Activated CD4-positive, CD25-positive, alpha-beta regulatory T cell treated with anti-CD3 and anti-CD28 coated beads, Interleukin-2, amount 50 U/mL, for 24 hours (primary cell): Measurements from ENCODE around the gene ALOX12B.

Experiments used
- ATAC-seq, 2 donors: fragments of 150-1000 bp; cut with Tn5 transposase; one replicate each; pipeline ENCODE4 v1.10.0; 2021; ENCODE audit warnings: mild to moderate bottlenecking in 1 of 2, moderate library complexity in 1 of 2

Gene ALOX12B

DNA sequence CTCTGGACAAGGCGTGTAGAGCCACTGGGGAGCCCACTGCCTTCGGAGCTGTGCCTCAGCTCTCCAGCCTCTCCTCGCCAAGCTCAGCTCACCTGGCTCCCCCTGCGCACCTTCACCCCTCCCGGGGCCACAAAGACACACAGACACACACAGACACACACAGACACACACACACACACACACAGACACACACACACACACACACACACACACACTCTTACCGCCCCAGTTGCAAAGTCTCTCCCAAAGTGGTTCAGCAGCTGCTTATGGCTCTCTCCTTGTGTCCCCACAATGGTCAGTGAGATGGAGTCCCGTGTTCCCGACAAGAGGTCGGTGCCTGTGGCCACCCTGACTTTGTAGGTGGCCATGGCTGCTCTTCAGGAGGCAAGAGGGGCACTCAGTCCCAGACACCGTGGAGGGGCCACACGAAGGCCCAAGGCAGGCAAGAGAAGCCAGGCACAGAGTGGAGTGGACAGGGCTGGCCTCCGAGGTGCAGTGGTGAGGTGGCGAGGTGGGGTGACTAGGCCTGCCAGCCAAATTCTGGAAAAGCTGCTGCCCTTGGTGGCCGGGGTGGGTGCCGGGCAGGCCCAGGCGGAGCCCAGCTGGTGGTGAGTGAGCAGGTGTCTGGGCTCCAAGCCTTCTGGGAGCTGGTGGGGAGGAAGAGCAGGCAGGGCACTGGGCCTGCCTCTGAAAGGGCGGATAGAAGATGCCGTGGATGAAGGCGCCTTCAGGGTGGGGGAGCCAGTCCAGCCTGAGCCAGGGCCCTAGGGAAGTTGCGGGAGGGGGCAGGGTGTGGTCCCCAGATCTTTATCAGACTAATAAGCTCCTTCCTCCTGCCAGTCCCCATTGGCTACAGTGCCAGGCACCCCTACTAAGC, at the start of gene ALOX12B:
Gene ALOX12B (minus strand): TSS at position 642 of the 877 bp plus-strand sequence. CDS start 274 bp downstream, at position 368.
- ATAC-seq: no peak

DNA sequence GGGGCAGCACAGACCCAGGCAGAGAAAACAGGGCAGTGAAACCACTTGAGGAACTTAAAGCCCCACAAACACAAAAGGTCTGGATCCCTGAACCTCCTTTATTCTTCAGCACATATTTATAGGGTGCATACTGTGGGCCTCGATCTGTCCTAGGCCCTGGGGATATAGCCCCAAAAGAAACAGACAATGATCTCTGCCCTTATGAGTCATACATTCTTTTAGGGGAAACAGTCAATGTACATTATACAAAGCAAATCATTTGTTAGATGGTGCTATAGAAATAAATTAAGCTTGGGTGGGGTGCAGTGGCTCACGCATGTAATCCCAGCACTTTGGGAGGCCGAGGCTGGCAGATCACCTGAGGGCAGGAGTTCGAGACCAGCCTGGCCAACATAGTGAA, 46.4 kb upstream of the ALOX12B start:
- no peak for ATAC-seq

GRCh38 chr17:8133399-8133798, 45.9 kb upstream of the ALOX12B start:
- no peak for ATAC-seq

DNA sequence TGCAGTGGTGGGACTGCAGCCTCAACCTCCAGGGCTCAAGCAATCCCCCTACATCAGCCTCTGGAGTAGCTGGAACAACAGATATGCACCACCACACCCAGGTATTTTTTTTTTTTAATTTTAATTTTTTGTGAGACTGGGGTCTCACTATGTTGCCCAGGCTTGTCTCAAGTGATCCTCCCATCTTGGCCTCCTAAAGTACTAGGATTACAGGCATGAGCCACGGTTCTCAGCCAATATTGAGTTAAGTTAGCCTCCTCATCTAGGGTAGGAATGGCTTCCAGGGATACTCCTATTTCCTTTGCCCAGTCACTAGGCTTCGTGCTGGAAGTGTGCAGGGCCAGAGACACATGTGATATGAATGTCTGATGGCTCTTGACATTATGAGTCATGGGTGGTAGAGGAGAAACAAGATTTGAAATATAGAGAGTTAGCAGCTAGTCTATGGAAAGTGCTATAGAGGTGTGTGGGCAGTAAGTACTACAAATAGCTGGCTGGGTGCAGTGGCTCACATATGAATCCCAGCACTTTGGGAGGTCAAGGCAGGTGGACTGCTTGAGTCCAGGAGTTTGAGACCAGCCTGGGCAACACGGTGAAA, 44.4 kb upstream of the ALOX12B start:
- peak; percentile 41 to 60 for ATAC-seq

GRCh38 chr17:8128125-8128784, 40.7 kb upstream of the ALOX12B start:
- ATAC-seq: no peak

DNA sequence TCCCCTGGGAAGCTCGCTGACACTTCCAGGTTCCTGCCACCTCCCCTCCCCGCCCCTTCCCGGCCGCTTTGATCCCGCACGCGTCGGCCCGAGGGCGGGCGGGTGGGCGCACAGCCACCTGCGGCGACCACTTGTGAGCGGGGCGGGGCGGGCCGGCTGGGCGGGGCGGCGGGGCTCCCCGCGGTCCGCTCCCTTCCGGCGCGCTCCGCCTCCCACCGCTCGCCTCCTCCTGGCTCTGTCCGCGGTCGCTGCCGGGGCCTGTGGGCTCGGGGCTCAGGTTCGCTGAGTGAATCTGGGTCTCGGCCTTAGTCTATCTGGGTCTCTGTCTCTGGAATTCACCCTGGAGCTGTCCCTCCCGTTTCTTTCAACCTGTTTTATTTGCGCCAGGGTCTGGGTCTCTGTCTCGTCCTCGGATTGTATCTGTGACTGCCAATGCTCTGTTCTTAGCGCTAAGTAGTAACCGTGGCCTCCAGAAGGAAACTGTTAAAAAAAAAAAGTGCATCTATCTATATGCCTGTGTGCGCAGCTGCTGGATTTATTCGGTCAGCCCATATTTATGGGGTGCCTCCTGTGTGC, 39.1 kb upstream of the ALOX12B start:
- peak; percentile 29 to 37 for ATAC-seq

DNA sequence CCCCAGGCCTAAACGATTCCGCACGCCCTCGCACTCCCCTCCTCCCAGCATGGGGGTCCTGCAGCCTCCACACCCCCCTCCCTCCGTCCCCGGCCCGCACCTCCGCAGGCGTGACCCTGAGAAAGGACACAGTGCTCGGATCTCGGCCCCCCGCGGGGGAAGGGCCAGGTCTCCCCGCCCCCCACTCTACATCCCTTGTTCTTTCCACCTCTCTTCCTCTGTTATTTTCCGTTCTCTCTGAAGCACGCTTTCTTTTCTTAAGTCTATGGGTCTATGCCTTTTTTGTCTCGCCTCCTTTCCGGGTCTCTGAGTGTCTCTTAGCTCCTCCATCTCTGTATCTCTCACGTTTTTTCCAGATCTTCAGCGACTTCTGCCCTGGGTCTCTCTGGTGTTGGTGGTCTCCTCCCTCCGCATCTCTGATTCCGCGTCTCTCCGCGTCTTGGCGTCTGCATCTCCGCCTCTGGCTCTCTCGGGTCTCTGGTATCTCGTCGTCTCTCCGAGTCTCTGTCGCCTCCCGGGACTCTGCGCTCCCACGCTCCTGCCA, 38.5 kb upstream of the ALOX12B start:
- peak; percentile 2 to 13 for ATAC-seq

DNA sequence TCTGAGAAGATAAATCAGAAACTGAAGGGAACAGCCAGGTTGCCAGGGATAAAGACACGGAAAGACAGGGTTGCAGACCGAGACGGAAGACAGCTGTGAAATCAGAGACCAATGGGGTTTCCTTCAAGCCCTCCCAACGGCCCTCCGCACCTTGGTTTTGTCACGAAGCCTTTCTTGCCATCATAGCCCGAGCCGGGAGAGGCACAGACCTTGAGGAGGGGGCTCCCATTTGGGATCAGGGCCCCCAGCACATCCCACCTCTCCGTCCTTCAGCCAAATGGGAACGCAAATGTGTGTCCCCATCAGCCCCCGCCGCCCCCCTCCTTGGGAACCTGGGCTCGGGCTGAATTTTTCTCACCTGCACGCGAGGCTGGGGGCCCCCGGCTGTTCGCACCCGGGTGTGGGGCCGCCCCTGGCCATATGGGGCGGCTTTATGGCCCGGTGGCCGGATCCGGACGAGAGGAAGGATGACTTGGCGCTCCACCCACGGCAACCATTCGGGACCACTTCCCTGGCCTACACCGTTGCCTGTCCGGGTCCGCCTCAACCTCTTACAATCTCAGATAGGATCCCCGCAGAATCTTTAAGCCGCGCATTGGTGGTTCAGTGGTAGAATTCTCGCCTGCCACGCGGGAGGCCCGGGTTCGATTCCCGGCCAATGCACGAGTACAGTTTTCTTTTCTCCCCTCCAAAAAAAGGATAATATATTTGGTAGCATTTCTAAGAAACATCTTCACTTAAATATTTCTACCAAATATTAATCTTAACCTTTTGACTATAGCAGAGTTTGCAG, 37.8 kb upstream of the ALOX12B start:
- peak; percentile 26 to 36 for ATAC-seq

- no peak for ATAC-seq
Measured at GRCh38 chr17:8124350-8125153, 37.0 kb upstream of the ALOX12B start.

- ATAC-seq: no peak
Measured at GRCh38 chr17:8123695-8124349, 36.3 kb upstream of the ALOX12B start, which contains the start of gene HES7. Gene HES7 (minus strand): TSS chr17:8124106. CDS start chr17:8124084, 22 bp downstream.

- ATAC-seq: peak; percentile 6 to 7
Measured at GRCh38 chr17:8122924-8123694, 35.6 kb upstream of the ALOX12B start.

GRCh38 chr17:8122422-8122923, 35.0 kb upstream of the ALOX12B start:
- ATAC-seq: no peak

DNA sequence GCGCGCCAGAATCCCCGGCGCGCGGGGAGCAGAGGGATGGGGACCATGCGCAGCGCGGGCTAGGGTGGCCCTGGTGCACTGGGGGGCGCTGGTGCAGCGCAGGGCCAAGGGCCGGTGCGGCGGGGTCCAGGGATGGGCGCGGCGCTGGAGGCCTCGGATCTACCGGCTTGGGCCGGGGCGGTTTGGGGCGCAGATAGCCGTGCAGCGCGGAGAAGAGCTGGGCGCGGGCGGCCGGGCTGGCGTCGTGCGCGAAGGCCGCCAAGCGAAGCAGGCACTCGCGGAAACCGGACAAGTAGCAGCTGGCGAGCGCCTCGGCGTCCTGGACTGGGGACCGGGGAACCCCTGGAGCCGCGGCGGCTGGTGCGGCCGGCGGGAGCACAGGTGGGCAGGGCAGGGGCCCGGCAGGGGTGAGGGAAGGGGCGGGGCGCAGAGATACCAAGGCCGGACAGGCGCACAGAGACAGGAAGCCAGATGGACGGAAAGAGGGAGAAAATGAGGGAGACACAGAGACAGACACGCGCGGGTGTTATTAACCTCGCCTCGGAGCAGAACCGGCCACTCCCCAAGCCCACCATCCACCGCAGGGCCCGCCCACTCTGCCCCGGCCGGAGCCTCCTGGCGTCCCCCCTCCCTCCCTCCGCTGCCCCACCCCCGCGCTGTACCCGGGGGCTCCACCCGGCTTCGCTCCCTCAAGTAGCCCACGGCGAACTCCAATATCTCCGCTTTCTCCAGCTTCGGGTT, 34.3 kb upstream of the ALOX12B start:
- no peak for ATAC-seq

- no peak for ATAC-seq
Measured at GRCh38 chr17:8121407-8121680, 33.8 kb upstream of the ALOX12B start.

- peak; percentile 2 to 5 for ATAC-seq
Measured at GRCh38 chr17:8120520-8121406, 33.2 kb upstream of the ALOX12B start.

DNA sequence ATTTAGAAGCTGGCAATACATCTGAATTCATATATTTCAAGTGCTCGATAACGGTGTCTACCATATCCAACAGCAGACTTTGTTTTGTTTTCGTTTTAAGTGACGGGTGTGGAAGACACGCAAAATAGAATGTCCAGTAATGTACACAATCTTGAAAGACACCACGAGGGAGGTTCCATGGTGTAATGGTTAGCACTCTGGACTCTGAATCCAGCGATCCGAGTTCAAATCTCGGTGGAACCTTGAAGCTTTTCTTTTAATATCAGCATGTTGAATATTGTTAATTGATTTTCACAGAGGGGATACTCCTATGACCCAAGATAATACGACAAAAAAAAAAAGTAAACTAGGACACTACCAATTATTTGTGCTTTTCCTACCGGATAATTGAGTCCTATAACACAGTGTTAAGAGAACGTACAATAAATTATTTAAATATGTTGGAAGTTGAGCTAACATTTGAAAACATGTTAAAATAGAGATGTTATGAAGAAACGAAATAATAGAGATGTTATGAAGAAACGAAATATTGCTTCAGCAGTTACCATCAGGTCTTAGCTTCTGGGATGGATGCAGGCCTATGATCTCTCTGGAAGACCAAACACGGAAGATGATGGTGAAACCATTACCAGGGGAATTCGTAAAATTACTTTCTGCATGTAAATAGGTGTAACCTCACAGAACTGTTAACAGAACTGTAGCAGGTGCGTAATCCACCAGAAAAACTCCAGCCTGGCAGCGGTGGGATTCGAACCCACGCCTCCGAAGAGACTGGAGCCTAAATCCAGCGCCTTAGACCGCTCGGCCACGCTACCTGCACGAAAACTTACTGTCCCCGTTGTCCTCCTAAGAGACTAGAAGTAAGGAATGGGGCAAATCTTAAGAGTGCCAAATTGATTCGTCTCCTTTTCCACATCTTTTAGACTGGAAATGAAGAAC, 32.3 kb upstream of the ALOX12B start:
- peak; percentile 47 to 62 for ATAC-seq
